RPMI7951 (cell line): ENCODE measurements around the gene DNAH2. TPM values are rescaled to one million over a fixed set of nuclear protein-coding genes. Genes with fewer than 3 reads are reported as not detected.
"Not testable (repeated sequence)": the region's sequence is repeated elsewhere in the genome, so short reads cannot be mapped to it uniquely, and the experiment has no call there.

Experiments
- DNase-seq: peaks from one replicate; pipeline ENCODE4 v3.0.0-alpha.2; 2012; ENCODE audit warnings: low read depth
- total RNA-seq: library from RNA; depleted of rRNA; stranded (reverse); fragments of >200 nt; shearing (Covaris generic); gene quantifications from 2 replicates; pipeline ENCODE4 v1.2.3, GENCODE V29; 2014

The DNAH2 gene
- total RNA-seq, 1 experiment from 2014 or later = 3.2 TPM

DNA sequence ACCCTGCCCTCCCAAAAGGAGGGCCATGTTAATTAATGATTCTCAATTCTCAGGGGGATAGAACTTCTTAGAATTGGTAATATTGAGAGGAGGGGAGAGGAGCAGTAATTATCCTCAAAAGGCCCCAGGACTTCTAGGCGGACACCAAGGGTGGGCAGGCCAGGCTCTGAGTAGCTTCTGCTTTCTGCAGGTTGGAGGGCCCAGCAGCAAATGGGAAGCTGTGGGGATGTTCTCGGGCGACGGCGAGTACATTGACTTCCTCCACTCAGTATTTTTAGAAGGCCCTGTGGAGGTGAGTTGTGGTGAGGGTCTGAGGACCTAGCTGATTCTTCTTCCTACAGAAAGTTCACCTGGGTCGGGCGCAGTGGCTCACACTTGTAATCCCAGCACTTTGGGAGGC, 57.5 kb downstream of the DNAH2 start:
- no peak for DNase-seq

DNA sequence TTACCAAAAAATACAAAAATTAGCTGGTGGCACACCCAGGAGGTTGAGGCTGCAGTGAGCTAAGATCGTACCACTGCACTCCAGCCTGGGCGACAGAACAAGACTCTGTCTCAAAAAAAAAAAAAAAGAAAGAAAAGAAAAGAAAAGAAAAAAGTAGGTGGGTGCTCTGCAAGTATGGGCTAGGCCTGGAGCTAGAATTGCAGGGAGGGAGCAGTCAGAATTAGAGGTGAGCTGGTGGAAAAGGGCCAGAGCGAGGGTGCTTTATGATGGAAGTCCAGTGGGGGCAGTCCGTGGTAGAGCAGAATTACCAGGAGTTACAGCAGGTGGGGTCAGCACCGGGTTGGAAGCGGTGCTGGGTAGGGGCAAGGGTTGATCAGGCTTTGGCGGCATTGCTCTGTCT, 59.5 kb downstream of the DNAH2 start:
- no peak for DNase-seq

DNA sequence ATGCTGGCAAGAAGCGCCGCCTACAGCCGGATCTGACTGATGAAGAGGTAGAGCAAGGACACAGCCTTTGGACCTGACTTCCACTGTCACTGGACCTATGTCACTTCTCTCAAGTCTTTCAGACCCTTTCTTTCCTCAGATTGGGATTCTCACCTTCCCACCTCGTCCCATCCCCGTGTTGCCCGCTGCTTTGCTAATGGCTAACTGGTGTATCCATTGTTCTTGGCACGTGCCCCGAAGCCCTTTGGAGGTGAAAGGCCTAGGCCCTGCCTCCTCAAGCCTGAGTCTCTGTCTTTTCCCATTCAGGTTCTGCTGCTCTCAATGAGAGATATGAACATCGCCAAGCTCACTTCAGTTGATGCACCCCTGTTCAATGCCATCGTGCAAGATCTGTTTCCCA, 63.2 kb downstream of the DNAH2 start:
- no peak for DNase-seq

DNA sequence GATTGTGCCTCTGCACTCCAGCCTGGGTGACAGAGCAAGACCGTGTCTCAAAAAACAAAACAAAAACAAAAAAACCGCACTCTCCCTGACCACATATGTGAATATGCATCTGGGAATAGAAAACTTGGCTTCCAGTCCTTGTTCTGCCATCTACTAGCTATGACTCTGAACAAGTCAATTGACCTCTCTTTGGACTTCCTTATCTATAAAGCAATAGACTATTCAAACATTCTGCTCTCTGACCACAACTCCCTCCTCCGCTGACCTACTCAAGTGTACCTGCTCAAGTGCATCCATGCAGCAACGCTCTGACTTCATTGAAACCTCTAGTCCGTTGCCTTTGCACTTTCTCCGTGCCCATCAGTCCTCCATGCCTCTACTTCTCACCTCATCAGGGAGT, 63.9 kb downstream of the DNAH2 start:
- no peak for DNase-seq

DNA sequence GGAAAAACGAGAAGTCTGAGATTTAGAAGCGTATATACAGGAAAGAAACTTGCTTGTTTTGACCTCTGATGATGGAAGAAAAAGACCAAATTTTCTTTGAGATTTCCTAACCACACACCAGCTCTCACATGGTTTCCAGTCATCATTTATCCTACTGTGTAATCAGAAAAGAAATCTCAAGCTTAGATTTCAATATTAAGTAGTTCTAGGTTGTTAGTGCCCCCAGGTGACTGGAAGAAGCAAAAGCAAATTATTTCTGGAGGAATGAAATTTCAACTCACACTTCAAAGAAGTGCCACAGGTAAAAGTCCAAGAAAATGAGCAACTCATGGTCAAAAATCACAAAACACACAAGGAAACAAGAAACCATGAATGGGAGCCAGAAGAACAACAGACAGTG, 64.7 kb downstream of the DNAH2 start:
- DNase-seq = peak; percentile 25

DNA sequence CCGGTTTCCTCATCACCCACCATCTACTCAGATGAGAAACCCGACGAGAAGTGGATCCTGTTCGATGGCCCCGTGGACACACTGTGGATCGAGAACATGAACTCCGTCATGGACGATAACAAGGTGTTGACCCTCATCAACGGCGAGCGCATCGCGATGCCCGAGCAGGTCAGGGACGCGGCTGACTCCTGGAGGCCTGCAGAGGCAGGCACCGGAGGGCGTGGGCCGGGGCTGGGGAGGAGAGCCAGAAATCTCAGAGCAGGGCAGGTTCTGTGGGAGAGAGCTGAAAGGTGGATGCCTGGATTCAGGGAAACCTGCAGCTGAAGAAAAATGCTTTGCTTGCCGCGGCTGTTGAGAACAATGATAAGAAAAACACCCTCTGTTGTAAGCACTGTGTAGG, 69.3 kb downstream of the DNAH2 start:
- no peak for DNase-seq

DNA sequence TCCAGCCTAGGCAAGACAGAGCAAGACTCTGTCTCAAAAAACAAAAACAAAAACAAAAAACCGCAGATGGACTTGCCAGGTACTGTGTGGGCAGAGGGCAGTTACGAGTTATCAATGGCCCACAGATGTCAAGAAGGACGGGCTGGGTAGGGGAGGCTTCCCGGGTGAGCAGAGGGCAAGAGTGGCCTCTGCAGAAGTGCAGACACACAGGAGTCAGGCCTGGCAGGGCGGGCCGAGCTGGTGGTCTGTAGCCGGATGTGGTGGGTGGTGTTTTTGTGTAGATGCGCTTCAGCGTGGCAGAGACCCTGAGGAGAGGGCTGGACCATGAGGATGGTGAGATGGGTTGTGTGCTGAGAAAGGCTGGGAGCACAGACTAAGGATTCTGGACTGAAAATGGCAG, 71.6 kb downstream of the DNAH2 start:
- DNase-seq = no peak

DNA sequence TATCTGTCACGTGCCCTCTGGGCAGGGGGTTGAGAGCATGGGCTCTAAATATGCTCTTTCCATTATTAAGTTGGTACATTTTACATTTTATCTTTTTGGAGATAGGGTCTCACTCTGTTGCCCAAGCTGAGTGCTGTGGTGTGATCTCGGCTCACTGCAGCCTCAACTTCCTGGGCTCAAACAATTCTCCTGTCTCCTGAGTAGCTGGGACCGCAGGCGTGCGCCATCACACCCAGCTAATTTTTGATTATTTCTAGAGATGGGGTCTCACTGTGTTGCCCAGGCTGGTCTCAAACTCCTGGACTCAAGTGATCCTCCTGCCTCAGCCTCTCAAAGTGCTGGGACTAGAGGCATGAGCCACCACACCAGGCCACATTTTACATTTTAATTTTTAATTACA, 72.6 kb downstream of the DNAH2 start:
- no peak for DNase-seq

DNA sequence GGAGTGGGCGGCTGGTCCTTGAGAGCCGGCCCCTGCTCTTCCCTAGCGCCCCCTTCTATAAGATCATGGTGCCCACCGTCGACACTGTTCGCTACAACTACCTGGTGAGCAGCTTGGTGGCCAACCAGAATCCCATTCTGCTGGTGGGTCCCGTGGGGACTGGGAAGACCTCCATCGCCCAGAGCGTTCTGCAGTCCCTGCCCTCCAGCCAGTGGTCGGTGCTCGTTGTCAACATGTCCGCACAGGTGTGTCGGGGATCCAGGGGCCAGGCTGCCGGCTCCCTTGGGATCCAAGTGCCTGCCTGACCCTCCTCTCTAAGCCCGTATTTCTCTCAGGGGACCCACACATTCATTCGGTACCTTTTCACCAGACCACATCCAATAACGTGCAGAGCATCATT, 75.1 kb downstream of the DNAH2 start:
- DNase-seq = no peak

DNA sequence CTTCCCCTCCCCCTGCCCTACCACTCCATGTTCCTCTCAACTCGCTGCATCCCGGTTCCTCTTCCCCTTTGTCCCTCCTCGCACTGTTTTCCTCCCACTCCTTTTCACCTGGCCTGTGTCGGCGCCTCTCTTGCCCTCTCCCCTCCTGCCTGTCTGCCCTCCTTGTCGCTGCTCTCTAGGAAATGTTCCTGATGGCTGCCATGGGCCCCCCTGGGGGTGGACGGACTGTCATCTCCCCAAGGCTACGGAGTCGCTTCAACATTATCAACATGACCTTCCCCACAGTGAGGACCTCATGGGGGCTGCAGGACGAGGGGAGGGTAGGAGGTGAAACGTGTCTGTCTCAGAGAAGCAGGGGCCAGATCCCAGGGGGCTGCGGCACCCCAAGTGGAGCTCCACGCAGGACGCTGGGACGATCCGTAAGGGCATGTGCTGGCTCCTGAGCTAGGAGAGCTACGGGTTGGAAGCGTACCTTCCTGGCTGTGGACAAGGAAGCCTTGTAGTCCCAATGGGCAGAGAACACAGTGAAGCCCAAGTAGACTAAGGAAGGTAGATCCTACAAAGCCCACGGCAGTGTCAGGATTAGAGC, 76.6 kb downstream of the DNAH2 start:
- DNase-seq = no peak

DNA sequence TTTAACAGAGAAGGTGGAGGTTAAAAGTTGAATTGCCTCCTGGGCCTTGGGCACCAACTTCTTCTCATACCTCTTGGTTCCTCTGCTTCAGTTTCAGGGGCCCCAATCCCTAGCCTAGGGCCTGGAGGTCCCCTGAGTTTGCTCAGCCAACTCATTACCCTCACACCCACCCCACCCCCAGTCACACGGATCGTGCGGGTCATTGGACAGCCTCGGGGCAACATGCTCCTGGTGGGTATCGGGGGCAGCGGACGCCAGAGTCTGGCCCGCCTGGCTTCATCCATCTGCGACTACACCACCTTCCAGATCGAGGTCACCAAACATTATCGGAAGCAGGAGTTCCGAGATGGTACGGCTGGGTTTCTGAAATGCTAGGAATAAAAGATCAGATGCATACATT, 80.4 kb downstream of the DNAH2 start:
- no peak for DNase-seq

DNA sequence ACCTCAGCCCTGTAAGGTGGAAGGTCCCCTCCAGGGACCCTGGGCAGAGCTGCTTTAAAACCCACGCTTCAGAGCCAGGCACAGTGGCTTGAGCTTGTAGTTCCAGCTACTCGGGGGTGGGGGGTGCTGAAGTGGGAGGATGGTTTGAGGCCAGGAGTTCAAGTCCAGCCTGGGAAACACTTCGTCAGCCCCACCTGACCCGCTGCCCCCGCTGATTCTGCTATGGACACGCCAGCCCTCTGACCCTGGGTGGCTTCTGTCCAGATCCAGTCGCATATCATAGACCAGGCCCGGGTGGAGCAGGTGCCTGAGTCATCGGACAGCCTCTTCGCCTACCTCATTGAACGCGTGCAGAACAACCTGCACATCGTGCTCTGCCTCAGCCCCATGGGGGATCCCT, 81.3 kb downstream of the DNAH2 start:
- no peak for DNase-seq

DNA sequence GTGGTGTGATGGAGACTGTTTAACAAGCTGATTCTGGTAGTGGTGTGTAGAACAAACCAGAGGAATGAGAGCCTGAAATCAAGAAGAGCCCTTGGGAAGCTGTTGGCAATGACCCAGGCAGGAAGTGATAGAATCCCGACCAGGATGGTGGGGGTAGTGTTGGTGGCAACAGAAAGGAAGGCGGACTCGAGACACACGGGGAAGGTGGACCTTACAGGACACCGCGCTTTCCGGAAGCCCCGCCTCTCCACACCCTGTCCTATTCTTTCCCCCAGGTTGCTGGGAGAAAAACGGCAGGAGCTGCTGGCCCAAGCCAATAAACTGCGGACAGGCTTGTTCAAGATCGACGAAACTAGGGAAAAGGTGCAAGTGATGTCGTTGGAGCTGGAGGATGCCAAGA, 86.4 kb downstream of the DNAH2 start:
- no peak for DNase-seq

DNA sequence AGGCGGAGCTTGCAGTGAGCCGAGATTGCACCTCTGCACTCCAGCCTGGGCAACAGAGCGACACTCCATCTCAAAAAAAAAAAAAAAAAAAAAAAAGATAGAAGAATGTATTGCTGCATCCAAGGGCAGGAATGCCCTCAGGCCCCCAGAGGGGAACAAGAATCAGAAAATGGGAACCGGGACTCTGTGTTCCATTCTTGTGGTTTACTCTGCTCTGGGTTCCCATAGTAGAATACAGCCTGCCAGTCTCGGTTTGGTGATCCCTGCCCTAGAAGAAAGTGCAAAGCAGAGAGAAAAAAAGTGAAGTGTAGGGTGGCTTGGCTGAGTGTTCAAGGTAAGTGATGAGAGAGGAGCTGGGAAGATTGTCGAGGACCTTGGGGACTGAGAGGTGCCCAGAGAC, 89.0 kb downstream of the DNAH2 start:
- no peak for DNase-seq

DNA sequence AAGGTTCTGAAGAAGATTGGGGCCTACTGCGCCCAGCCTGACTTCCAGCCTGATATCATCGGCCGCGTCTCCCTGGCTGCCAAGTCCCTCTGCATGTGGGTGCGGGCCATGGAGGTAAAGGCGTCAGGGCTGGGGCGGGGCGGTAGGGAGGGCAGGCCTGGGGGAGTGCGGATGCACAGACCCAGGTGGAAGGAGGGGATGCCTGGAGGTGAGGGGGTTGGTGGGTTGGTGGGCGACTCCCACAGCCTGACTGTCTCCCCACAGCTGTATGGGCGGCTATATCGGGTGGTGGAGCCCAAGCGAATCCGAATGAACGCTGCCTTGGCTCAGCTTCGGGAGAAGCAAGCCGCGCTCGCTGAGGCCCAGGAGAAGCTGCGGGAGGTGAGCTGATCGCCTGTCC, 89.7 kb downstream of the DNAH2 start:
- no peak for DNase-seq

DNA sequence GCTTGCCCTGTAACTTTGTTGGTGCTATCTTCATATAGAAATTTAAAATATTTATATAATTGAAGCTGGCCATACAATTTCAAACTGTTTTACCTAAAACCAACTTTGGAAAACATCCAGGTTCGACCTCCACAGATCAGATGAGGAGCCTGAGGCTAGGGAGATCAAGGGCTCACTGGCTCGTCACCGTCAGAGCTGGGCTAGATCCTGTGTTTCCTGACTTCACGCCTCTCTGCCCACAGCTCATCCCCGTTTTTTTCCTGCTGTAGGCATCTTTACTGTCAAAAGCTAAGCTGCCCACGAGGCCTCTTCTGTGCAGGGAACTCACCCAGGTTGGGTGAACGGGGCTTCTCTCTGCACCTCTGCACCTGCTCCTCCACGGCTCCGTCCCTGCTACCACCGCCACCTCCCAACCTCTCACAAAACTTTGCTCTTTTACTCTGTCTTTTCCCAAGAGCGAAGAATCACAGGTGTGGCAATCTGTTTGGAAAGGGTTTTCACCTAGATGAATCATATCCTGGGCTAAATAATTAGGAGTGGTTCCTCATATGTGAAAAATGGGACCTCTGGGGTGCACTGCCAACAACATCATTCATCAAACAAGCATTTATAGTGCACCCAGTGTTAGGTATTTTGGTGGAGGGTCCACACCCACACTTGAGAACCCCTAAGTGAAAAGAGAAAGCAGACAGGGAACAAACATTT, 91.7 kb downstream of the DNAH2 start:
- DNase-seq = no peak

DNA sequence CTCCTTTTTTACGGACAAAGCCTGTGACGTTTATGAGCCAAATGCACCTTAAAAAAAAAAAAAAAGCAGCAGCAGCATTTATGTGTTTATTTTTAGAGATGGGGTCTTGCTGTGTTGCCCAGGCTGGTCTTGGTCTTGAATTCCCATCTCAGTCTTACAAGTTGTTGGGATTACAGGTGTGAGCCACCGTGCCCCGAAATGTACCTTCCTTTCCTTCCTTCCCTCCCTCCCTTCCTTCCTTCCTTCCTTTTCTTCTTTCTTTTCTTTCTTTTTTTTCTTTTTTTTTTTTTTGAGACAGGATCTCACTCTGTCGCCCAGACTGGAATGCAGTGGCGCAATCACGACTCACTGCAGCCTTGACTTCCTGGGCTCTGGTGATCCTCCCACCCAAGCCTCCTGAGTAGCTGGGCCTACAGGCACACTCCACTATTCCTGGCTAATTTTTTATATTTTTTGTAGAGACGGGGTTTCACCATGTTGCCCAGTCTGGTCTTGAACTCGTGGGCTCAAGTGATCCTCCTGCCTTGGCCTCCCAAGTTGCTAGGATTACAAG, 92.3 kb downstream of the DNAH2 start:
- not testable (repeated sequence) for DNase-seq

DNA sequence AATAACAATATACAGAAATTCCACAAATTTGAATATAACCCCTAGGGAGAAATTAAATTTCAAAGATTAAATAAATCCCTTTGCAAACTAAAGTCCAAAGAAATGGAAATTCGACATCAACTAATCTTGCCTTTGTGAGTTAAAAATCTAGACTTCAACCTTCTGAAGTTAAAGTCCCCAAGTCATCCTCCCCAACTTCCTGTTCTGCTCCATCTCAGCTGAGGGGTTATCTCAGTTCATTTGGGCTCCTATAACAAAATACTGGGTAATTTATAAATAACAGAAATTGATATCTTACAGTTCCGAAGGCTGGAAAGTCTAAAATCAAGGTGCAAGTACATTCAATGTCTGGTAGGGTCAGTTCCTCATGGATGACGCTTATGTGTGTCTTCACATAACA, 93.7 kb downstream of the DNAH2 start:
- DNase-seq = no peak

DNA sequence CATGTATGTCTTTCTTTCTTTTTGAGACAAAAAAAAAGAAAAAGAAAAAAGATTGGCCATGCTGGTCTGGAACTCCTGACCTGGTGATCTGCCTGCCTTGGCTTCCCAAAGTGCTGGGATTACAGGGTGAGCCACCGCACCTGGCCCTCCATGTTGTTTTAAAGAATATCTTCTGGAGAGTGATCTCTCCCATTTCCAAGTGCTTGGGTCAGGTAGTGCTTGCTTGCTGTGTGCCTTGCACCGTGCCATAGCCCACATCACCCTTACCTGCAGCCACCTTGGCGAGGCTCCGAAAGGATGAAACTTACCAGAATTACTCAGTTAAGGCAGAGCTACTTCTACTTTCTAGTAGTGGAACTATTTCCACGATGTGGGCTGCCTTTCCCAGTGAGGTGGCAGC, 97.4 kb downstream of the DNAH2 start:
- DNase-seq = no peak

DNA sequence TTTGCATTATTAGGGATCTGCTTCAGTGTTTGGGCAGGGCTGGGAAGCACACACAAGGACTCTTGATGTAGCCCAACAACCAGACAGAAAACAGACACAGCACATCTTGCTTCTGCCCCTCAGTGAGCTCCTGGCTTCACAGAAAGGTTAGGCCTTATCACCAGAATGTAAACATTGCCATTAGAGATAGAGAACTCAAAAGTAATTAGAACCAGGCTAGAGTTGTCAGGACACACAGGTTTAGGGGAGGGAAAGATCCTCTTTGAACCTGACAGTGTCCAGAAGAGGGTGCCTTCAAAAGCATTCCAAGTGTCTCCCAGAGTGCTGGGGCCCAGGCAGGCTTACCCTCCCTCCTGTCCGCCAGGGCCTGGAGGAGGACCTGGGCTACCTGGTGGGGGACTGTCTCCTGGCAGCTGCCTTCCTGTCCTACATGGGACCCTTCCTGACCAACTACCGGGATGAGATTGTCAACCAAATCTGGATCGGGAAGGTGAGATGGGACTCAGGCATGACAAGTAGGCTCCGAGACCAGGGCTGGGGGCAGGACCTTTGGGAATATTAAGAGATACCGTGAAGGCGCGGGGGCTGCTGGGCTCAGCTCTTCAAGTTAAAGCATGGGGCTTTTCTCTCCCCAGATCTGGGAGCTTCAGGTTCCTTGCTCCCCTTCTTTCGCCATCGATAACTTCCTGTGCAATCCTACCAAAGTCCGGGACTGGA, 99.5 kb downstream of the DNAH2 start:
- no peak for DNase-seq

DNA sequence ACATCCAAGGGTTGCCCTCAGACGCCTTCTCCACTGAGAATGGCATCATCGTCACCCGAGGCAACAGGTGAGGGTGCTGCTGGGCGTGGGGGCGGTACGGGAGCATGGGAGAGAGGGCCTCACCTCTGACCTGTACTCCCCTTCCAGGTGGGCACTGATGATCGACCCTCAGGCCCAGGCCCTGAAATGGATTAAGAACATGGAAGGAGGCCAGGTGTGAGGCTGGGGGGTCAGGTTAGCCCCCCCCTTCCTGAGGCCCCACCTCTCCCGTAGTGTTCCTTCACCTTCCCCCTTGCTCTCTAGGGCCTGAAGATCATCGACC, 100.1 kb downstream of the DNAH2 start:
- no peak for DNase-seq

DNA sequence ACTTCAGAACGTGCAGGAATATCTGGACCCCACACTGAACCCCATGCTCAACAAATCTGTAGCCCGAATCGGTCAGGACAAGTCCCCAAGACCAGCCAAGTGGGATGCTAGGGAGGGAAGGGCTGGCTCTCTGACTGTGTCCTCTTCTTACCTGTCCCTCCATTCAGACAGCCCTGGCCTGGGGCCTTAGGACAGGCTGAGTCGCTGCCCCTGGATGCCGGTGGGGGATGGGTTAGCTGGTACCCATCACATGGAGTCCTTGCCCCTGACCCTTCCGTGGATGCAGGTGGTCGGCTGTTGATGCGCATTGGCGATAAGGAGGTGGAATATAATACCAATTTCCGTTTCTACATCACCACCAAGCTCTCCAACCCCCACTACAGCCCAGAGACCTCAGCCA, 100.5 kb downstream of the DNAH2 start:
- DNase-seq = no peak
